GM23248 (cell line): ENCODE data around the gene FAM89B. TPM values are rescaled to one million over a fixed set of nuclear protein-coding genes. Genes with fewer than 3 reads are reported as not detected.
A peak's percentile ranks its signal among the peaks of the same experiment; 100 is the strongest.

ENCODE experiments used
- DNase-seq: peaks from one replicate; pipeline ENCODE4 v3.0.0-alpha.2; 2015
- H2AFZ ChIP-seq: fragments of 200-600 bp; sonication (generic); 2 replicates; pipeline ENCODE4 v1.6.1; 2016; ENCODE audit warnings: antibody characterized with exemption
- H3F3A ChIP-seq: fragments of 200-600 bp; sonication (generic); 2 replicates; pipeline ENCODE4 v1.6.1; 2016; ENCODE audit warnings: mild to moderate bottlenecking, antibody characterized with exemption, mixed run types; ENCODE audit not compliant: insufficient read depth
- H3K27ac ChIP-seq: fragments of 200-600 bp; sonication (generic); 2 replicates; pipeline ENCODE4 v1.5.1; 2016; ENCODE audit warnings: mild to moderate bottlenecking
- H3K27me3 ChIP-seq: fragments of 200-600 bp; sonication (generic); replicated peaks from 2 replicates; pipeline ENCODE4 v1.6.1; 2016; ENCODE audit warnings: mild to moderate bottlenecking; ENCODE audit not compliant: insufficient read depth
- H3K36me3 ChIP-seq: fragments of 200-600 bp; sonication (generic); 2 replicates; pipeline ENCODE4 v1.6.1; 2016; ENCODE audit warnings: low read depth, mild to moderate bottlenecking
- H3K4me1 ChIP-seq: fragments of 200-600 bp; sonication (generic); 2 replicates; pipeline ENCODE4 v1.6.1; 2016; ENCODE audit warnings: mild to moderate bottlenecking; ENCODE audit not compliant: insufficient read depth
- H3K4me2 ChIP-seq: fragments of 200-600 bp; sonication (generic); one replicate; pipeline ENCODE4 v1.6.1; 2016; ENCODE audit warnings: mild to moderate bottlenecking; ENCODE audit not compliant: unreplicated experiment
- H3K4me3 ChIP-seq: fragments of 200-600 bp; sonication (generic); 2 replicates; pipeline ENCODE4 v1.5.1; 2016; ENCODE audit warnings: mild to moderate bottlenecking
- H3K79me2 ChIP-seq: fragments of 200-600 bp; sonication (generic); 2 replicates; pipeline ENCODE4 v1.6.1; 2016; ENCODE audit warnings: mild to moderate bottlenecking; ENCODE audit not compliant: insufficient read depth
- H3K9ac ChIP-seq: fragments of 200-600 bp; sonication (generic); 2 replicates; pipeline ENCODE4 v1.6.1; 2016; ENCODE audit warnings: mild to moderate bottlenecking
- H3K9me2 ChIP-seq: fragments of 200-600 bp; sonication (generic); 2 replicates; pipeline ENCODE4 v1.6.1; 2016; ENCODE audit warnings: mixed run types, mild to moderate bottlenecking, moderate library complexity; ENCODE audit not compliant: insufficient read depth
- H3K9me3 ChIP-seq: fragments of 200-600 bp; sonication (generic); one replicate; pipeline ENCODE4 v1.6.1; 2017; ENCODE audit warnings: low read depth
- H4K20me1 ChIP-seq: fragments of 200-600 bp; sonication (generic); 2 replicates; pipeline ENCODE4 v1.6.0; 2016; ENCODE audit not compliant: insufficient read depth
- EZH2 ChIP-seq: fragments of 200-600 bp; sonication (generic); IDR thresholded peaks from 2 replicates; pipeline ENCODE4 v1.6.1; 2018; ENCODE audit warnings: antibody characterized with exemption, mild to moderate bottlenecking; ENCODE audit not compliant: insufficient read depth, poor library complexity, severe bottlenecking
- EZH2phosphoT487 ChIP-seq: fragments of 200-600 bp; sonication (generic); IDR thresholded peaks from 2 replicates; pipeline ENCODE4 v1.6.1; 2018; ENCODE audit warnings: antibody characterized with exemption, moderate library complexity, mild to moderate bottlenecking, low read depth; ENCODE audit not compliant: insufficient read depth
- WGBS, 2 experiments: methylation state at CpG; one replicate each; pipeline ENCODE4 v1.1.6; 2015 to 2017; ENCODE audit warnings: low lambda C conversion rate in 2 of 2, low coverage in 1 of 2; ENCODE audit errors: missing lambda C conversion rate in 2 of 2; 5-methylcytosine and 5-hydroxymethylcytosine counted together
- in situ Hi-C: fragments of 300-500 bp; cut with MboI; formaldehyde crosslinking; loops from 2 replicates; pipeline ENCODE4 v1.15.0; 2020
- polyA plus RNA-seq: library from polyadenylated mRNA; unstranded; fragments of >200 nt; fragmentation: Nextera tagmentation; extraction: Ambion mirVana; gene quantifications from 2 replicates; pipeline ENCODE4 v1.2.1, GENCODE V29; 2016
- total RNA-seq: library from RNA; depleted of rRNA; stranded (reverse); fragments of >200 nt; shearing (Covaris generic); gene quantifications from 2 replicates; pipeline ENCODE4 v1.2.3, GENCODE V29; 2014

FAM89B gene
- total and polyA plus RNA-seq, 2 experiments from 2014 or later: 67.0 to 73.1 TPM

- H3K27ac ChIP-seq: peak overlapping the region; percentile 35
- no peaks in the 10 kb centered on the region for H3K9me2 ChIP-seq
- H3K4me2 ChIP-seq: peak overlapping the region; percentile 60
- H3K9me3 ChIP-seq: no peaks in the 10 kb centered on the region
- DNase-seq: peak; percentile 98
- no peak overlapping the region for H2AFZ ChIP-seq
- no peaks in the 10 kb centered on the region for H3K27me3 ChIP-seq
- peak overlapping the region; percentile 54 for H3K9ac ChIP-seq
- WGBS, 2 experiments: 3 to 6% methylated on average over 56 to 61 of the region's 67 CpGs
- no peaks in the 10 kb centered on the region; the same call in 1 of the 2 replicates for H4K20me1 ChIP-seq
- in situ Hi-C loops: no loop called here
- H3K4me3 ChIP-seq: peak overlapping the region; percentile 53
- peaks cover 35% of the 10 kb centered on the region for H3K79me2 ChIP-seq
- peaks cover 11% of the 10 kb centered on the region; the same call in 1 of the 2 replicates for H3K36me3 ChIP-seq
- no peak for TF ChIP-seq EZH2
- no peak for TF ChIP-seq EZH2phosphoT487
- H3F3A ChIP-seq: peaks cover 5% of the 10 kb centered on the region; the same call in 1 of the 2 replicates
- peaks cover 15% of the 10 kb centered on the region; the same call in 1 of the 2 replicates for H3K4me1 ChIP-seq
Measured at GRCh38 chr11:65606876-65607613, 34.7 kb downstream of the FAM89B start.

- Histone ChIP-seq H2AFZ (no peak overlapping the region), H4K20me1 (no peaks in the 10 kb centered on the region; the same call in 1 of the 2 replicates)
- 65% methylated on average over 37 of the region's 37 CpGs for WGBS, 2 experiments
Measured at GRCh38 chr11:65607614-65608426, 35.5 kb downstream of the FAM89B start.

GRCh38 chr11:65609229-65609628 is 36.9 kb downstream of the FAM89B start:
- Histone ChIP-seq H3K9me2 (no peaks in the 10 kb centered on the region), H3K9ac (no peak overlapping the region), H3K4me2 (no peak overlapping the region), H3K27ac (no peak overlapping the region), H3K27me3 (no peaks in the 10 kb centered on the region), H2AFZ (no peak overlapping the region), H3K9me3 (no peaks in the 10 kb centered on the region), H3F3A (peaks cover 5% of the 10 kb centered on the region; the same call in 1 of the 2 replicates), H3K79me2 (peaks cover 56% of the 10 kb centered on the region), H3K36me3 (peaks cover 6% of the 10 kb centered on the region; the same call in 1 of the 2 replicates), H3K4me1 (peaks cover 23% of the 10 kb centered on the region), H4K20me1 (no peaks in the 10 kb centered on the region; the same call in 1 of the 2 replicates), H3K4me3 (no peak overlapping the region)
- in situ Hi-C loops: no loop called here
- TF ChIP-seq EZH2 (no peak), EZH2phosphoT487 (no peak)
- DNase-seq: peak; percentile 46
- WGBS, 2 experiments: 30 to 31% methylated on average over 3 of the region's 3 CpGs

More at GRCh38 chr11:65607614-65608426, 35.5 kb downstream of the FAM89B start:
- no peak overlapping the region for H3K9ac ChIP-seq
- no peak for DNase-seq
- H3K27me3 ChIP-seq: no peaks in the 10 kb centered on the region
- H3F3A ChIP-seq: peaks cover 5% of the 10 kb centered on the region; the same call in 1 of the 2 replicates
- H3K9me3 ChIP-seq: no peaks in the 10 kb centered on the region
- H3K4me2 ChIP-seq: peak overlapping the region; percentile 60
- in situ Hi-C loops: no loop called here
- H3K27ac ChIP-seq: no peak overlapping the region
- H3K9me2 ChIP-seq: no peaks in the 10 kb centered on the region
- H3K4me3 ChIP-seq: peak overlapping the region; percentile 53
- H3K4me1 ChIP-seq: peaks cover 22% of the 10 kb centered on the region
- peaks cover 43% of the 10 kb centered on the region for H3K79me2 ChIP-seq
- H3K36me3 ChIP-seq: peaks cover 11% of the 10 kb centered on the region; the same call in 1 of the 2 replicates
- no peak for TF ChIP-seq EZH2phosphoT487
- no peak for TF ChIP-seq EZH2

- Histone ChIP-seq H3F3A (peaks cover 5% of the 10 kb centered on the region; the same call in 1 of the 2 replicates), H3K36me3 (peaks cover 2% of the 10 kb centered on the region; the same call in 1 of the 2 replicates), H4K20me1 (no peaks in the 10 kb centered on the region; the same call in 1 of the 2 replicates), H3K4me2 (no peak overlapping the region), H3K9me3 (no peaks in the 10 kb centered on the region), H3K9ac (no peak overlapping the region), H3K79me2 (peaks cover 60% of the 10 kb centered on the region), H3K27me3 (no peaks in the 10 kb centered on the region), H3K4me1 (peaks cover 23% of the 10 kb centered on the region), H3K9me2 (no peaks in the 10 kb centered on the region), H3K4me3 (no peak overlapping the region), H2AFZ (no peak overlapping the region), H3K27ac (no peak overlapping the region)
- 85 to 86% methylated on average over 5 of the region's 5 CpGs for WGBS, 2 experiments
- in situ Hi-C loops: no loop called here
- DNase-seq: no peak
- TF ChIP-seq EZH2phosphoT487 (no peak), EZH2 (no peak)
Measured at GRCh38 chr11:65609665-65610064, 37.3 kb downstream of the FAM89B start.
